ENCODE data around the gene VANGL2.

VANGL2 gene

GRCh38 chr1:160429125-160429561 lies 28.8 kb downstream of the VANGL2 start:
- DNase-seq (ENCODE audit: insufficient read length, low spot score) = no peak
- no peak for FAIRE-seq
- no peak for TF ChIP-seq SPI1 (IDR thresholded peaks at IDR 0.05; ENCODE audit: low read depth, low read length)
- no peak for TF ChIP-seq POLR2AphosphoS5 (IDR thresholded peaks at IDR 0.05; ENCODE audit: low read depth, low read length)
- no peak for TF ChIP-seq POU2F2 (IDR thresholded peaks at IDR 0.05; ENCODE audit: low read depth, low read length)
- no peak for TF ChIP-seq TAF1 (IDR thresholded peaks at IDR 0.05; ENCODE audit: low read depth, low read length)
- TF ChIP-seq POLR2A (IDR thresholded peaks at IDR 0.05; ENCODE audit: low read depth, low read length) = no peak
- TF ChIP-seq PAX5 (IDR thresholded peaks at IDR 0.05; ENCODE audit: insufficient read depth, low read length, severe bottlenecking) = no peak

DNA sequence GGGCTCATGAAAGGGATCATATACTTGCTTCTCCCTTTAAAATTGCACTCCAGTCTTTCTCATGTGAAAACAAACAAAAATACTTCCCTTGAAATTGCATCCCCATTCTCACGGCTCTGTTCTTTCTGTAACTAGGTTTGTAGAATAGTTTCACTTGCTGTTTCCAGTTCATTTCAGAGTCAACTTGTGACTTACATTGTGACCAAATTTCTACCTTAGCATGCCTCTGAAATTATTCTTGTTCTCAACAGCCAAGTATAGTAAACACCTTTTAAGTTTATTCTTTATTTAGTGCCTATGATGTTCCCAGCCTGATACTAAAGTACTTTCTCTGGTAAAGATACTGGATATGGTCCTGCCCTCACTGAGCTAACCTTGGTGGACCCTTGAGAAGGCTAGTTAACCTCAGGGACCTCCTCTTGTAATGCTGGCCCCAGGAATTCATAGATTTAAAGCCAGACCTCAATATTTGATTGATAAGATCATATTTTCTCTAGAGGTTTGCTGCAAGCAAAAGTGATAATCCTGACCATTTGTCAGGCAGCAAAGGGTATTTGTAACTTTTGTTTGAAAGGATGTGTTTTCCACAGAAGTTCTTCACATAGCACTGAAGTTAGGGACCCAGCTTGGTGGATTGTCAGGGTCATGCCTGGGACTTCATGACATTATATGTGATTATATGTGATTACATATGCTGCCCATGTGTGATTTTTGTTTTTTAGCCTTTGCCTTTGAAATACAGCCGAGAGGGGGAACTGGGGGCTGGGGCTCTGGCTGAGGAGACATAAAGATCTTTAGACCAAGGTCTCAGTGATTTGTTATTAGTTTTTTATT lies 29.6 kb downstream of the VANGL2 start:
- no peak for TF ChIP-seq SPI1 (IDR thresholded peaks at IDR 0.05; ENCODE audit: low read depth, low read length)
- TF ChIP-seq PAX5 (IDR thresholded peaks at IDR 0.05; ENCODE audit: insufficient read depth, low read length, severe bottlenecking) = no peak
- DNase-seq (ENCODE audit: insufficient read length, low spot score) (no peak), FAIRE-seq (peak; percentile 93)

DNA sequence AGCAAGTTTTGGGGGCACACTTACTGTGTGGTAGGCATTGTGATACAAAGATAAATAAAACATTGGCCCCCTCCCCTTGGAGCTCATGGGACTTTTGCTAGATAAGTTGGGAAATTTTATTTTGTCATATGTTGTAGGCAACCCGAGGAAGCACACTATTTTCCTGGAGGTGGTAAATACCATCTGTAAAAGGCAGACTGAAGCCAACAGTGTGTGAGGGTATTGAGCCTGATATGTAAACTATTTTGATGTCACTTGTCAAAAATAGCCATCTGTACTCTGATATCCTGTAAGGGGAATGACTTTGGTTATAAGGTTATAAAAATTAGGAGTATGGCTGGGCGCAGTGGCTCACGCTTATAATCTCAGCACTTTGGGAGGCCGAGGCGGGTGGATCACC lies 30.6 kb downstream of the VANGL2 start:
- TF ChIP-seq POLR2A (IDR thresholded peaks at IDR 0.05; ENCODE audit: low read depth, low read length) (no peak), POU2F2 (IDR thresholded peaks at IDR 0.05; ENCODE audit: low read depth, low read length) (no peak), PAX5 (IDR thresholded peaks at IDR 0.05; ENCODE audit: insufficient read depth, low read length, severe bottlenecking) (no peak), POLR2AphosphoS5 (IDR thresholded peaks at IDR 0.05; ENCODE audit: low read depth, low read length) (no peak), TAF1 (IDR thresholded peaks at IDR 0.05; ENCODE audit: low read depth, low read length) (no peak), SPI1 (IDR thresholded peaks at IDR 0.05; ENCODE audit: low read depth, low read length) (no peak)
- FAIRE-seq (peak; percentile 77), DNase-seq (ENCODE audit: insufficient read length, low spot score) (no peak)

- DNase-seq (ENCODE audit: insufficient read length, low spot score) (no peak), FAIRE-seq (no peak)
- TF ChIP-seq POU2F2 (IDR thresholded peaks at IDR 0.05; ENCODE audit: low read depth, low read length) (no peak), PAX5 (IDR thresholded peaks at IDR 0.05; ENCODE audit: insufficient read depth, low read length, severe bottlenecking) (no peak), SPI1 (IDR thresholded peaks at IDR 0.05; ENCODE audit: low read depth, low read length) (no peak), POLR2A (IDR thresholded peaks at IDR 0.05; ENCODE audit: low read depth, low read length) (no peak), POLR2AphosphoS5 (IDR thresholded peaks at IDR 0.05; ENCODE audit: low read depth, low read length) (no peak), TAF1 (IDR thresholded peaks at IDR 0.05; ENCODE audit: low read depth, low read length) (no peak)
These were observed 31.2 kb downstream of the VANGL2 start for GRCh38 chr1:160431571-160431970.

DNA sequence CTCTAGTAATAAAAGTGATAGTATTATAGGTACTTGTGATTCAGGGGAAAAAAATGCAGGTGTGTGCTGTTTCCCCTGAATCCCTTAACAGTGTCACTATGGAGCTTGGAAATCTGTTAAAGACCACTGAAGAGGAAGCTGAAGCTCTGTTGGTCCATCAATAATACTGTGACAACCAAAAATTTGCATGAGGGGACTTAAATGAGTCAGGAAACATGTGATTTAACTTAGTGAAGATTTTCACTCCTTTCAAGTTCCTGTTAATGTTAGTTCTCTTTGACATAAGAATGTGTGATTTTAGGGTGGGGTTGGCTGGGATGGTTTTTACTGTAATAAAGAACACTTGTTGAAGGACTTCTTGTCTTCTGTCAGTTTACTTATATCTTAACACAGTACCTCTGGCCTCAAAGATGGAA lies 32.0 kb downstream of the VANGL2 start:
- DNase-seq (ENCODE audit: insufficient read length, low spot score) = no peak
- FAIRE-seq = no peak
- peak; percentile 42 for TF ChIP-seq SPI1 (IDR thresholded peaks at IDR 0.05; ENCODE audit: low read depth, low read length)
- TF ChIP-seq PAX5 (IDR thresholded peaks at IDR 0.05; ENCODE audit: insufficient read depth, low read length, severe bottlenecking) = no peak
- TF ChIP-seq POU2F2 (IDR thresholded peaks at IDR 0.05; ENCODE audit: low read depth, low read length) = peak; percentile 96
- TF ChIP-seq POLR2A (IDR thresholded peaks at IDR 0.05; ENCODE audit: low read depth, low read length) = 0 out of 2 replicates have a peak, but pooled peaks have one; percentile 27

DNA sequence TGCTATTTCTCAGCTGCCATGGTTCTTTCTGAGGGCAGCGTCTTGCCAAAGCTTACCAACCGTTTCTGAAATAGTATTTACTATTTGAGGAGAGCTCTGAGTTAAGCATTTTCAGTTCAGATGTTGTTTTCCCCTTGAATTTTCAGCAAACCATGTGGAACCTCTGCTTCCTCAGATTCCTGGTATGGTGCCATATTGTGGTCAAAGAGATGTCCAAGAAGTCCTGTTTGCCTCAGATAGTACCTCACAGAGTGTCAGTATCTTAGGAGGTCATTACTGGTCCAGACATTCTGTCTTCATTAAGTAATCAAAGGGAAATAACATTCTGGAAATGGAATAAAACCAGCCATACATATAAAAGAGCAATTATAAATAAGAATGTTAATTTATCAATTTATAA lies 36.6 kb downstream of the VANGL2 start:
- no peak for DNase-seq (ENCODE audit: insufficient read length, low spot score)
- peak; percentile 66 for FAIRE-seq
- no peak for TF ChIP-seq SPI1 (IDR thresholded peaks at IDR 0.05; ENCODE audit: low read depth, low read length)

DNA sequence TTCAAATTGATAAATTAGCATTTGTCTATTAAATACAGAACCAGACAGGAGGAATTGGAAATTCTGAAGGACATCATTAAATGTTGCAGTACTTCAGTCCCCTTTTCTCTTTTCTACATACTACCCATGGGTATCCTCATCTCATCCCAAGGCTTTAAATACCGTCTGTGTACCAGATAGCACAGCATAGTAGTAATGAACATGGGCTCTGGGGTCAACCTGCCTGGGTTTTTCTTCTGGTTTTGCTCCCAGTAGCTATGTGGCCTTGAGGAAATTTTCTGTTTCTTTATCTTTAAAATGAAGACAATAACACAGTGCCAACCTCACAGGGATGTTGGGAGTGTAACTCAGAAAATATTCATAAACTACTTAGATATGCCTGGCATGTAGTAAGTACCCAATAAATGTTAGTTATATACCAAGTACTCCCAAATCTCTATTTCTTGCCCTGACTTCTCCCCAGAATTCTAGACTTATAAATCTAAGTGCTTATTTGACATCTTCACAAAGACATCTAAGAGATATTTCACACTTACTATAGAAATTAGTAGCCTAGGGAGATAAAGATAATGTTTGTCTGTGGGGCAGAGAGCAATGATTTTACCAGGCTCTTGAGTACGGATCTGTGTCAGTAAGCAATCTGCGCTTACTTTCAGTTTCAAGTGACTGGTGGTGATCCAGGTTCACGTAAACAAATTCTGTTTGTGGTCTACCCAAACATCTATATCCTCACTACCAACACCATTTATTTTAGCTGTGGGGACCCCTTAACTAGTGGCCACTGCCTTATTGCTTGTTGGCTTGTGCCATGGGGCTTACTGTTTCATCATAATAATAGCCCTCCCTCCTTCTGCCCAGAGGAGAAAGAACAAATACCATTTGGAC lies 37.3 kb downstream of the VANGL2 start:
- DNase-seq (ENCODE audit: insufficient read length, low spot score) (no peak), FAIRE-seq (peak; percentile 89)
- no peak for TF ChIP-seq POLR2A (IDR thresholded peaks at IDR 0.05; ENCODE audit: low read depth, low read length)
- no peak for TF ChIP-seq POU2F2 (IDR thresholded peaks at IDR 0.05; ENCODE audit: low read depth, low read length)
- no peak for TF ChIP-seq PAX5 (IDR thresholded peaks at IDR 0.05; ENCODE audit: insufficient read depth, low read length, severe bottlenecking)
- TF ChIP-seq TAF1 (IDR thresholded peaks at IDR 0.05; ENCODE audit: low read depth, low read length) = no peak
- no peak for TF ChIP-seq SPI1 (IDR thresholded peaks at IDR 0.05; ENCODE audit: low read depth, low read length)
- no peak for TF ChIP-seq POLR2AphosphoS5 (IDR thresholded peaks at IDR 0.05; ENCODE audit: low read depth, low read length)

DNA sequence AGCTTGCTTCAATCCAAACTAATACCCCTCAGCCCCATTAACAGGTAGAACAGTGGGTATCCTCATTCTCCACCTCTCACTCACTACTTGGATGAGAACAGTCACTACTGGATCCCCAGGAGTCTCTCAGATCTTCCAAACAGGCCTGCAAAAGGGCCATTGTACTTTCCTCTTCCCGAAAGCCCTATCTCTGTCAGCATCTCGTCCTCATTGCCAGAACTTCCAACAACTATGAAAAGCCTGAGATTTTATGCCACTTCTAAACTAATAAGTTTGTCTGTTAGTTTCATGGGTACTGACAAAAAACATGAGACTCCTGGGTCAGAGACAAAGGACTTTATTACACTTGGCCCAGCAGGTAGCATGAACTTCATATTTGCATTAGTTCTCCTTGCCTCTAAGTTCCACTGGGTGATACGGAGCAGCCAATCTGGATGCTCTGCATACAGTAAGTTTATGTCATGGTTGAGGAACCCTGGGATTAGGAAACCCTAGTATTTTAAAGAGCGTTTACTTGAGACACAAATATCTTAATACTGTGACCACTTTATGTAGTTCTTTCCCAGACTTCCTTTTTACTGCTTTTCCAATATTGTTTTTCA lies 38.1 kb downstream of the VANGL2 start:
- no peak for TF ChIP-seq TAF1 (IDR thresholded peaks at IDR 0.05; ENCODE audit: low read depth, low read length)
- no peak for TF ChIP-seq PAX5 (IDR thresholded peaks at IDR 0.05; ENCODE audit: insufficient read depth, low read length, severe bottlenecking)
- TF ChIP-seq SPI1 (IDR thresholded peaks at IDR 0.05; ENCODE audit: low read depth, low read length) = no peak
- no peak for TF ChIP-seq POLR2AphosphoS5 (IDR thresholded peaks at IDR 0.05; ENCODE audit: low read depth, low read length)
- DNase-seq (ENCODE audit: insufficient read length, low spot score) (no peak), FAIRE-seq (no peak)

- TF ChIP-seq SPI1 (IDR thresholded peaks at IDR 0.05; ENCODE audit: low read depth, low read length) (no peak), POU2F2 (IDR thresholded peaks at IDR 0.05; ENCODE audit: low read depth, low read length) (no peak), POLR2A (IDR thresholded peaks at IDR 0.05; ENCODE audit: low read depth, low read length) (no peak), TAF1 (IDR thresholded peaks at IDR 0.05; ENCODE audit: low read depth, low read length) (no peak), PAX5 (IDR thresholded peaks at IDR 0.05; ENCODE audit: insufficient read depth, low read length, severe bottlenecking) (no peak), POLR2AphosphoS5 (IDR thresholded peaks at IDR 0.05; ENCODE audit: low read depth, low read length) (no peak)
- no peak for DNase-seq (ENCODE audit: insufficient read length, low spot score)
- peak; percentile 47 for FAIRE-seq
These were observed 38.6 kb downstream of the VANGL2 start for GRCh38 chr1:160438935-160439334.

Measured in GM12891 (cell line).